SK-N-MC (cell line): ENCODE measurements around the gene SEMA4G.

ENCODE experiments used
- EZH2 ChIP-seq: fragments of 200-600 bp; sonication (generic); IDR thresholded peaks from one replicate; pipeline ENCODE4 v1.6.1; 2017; ENCODE audit warnings: antibody characterized with exemption
- FOXP2 ChIP-seq: optimal IDR thresholded peaks from 2 replicates; pipeline ENCODE3; 2011; ENCODE audit warnings: mild to moderate bottlenecking, moderate library complexity; ENCODE audit not compliant: insufficient read depth; ENCODE audit errors: extremely low read length, control extremely low read depth
- POLR2AphosphoS5 ChIP-seq: IDR thresholded peaks from 2 replicates; pipeline ENCODE4 v1.6.1; 2012; ENCODE audit warnings: mild to moderate bottlenecking, low read depth, low read length, borderline replicate concordance

GRCh38 chr10:101000915-101001658 is 31.8 kb downstream of the SEMA4G start:
- no peak for TF ChIP-seq EZH2
- no peak for TF ChIP-seq POLR2AphosphoS5
- no peak for TF ChIP-seq FOXP2
